ENCODE measurements around the gene GNL3L. TPM values are rescaled to one million over a fixed set of nuclear protein-coding genes. Genes with fewer than 3 reads are reported as not detected.
A peak's percentile ranks its signal among the peaks of the same experiment; 100 is the strongest.

The GNL3L gene
- total and polyA plus RNA-seq, 9 of the 15 experiments (the other 6 are each of a cell fraction or from before 2014, with no cell fraction given), result 11.5 to 81.7 (median 37.6) TPM

- no peak for TF ChIP-seq NUFIP1 (IDR thresholded peaks at IDR 0.05; ENCODE audit: partially characterized antibody)
- no peak for TF ChIP-seq ILK (tag; IDR thresholded peaks at IDR 0.05; ENCODE audit: borderline replicate concordance, low read depth)
These were observed at the start of gene GNL3L (continued) for GRCh38 chrX:54529552-54530356.

GRCh38 chrX:54482839-54483593, 47.0 kb upstream of the GNL3L start:
- ChIA-PET CTCF (ENCODE audit: low intra/inter-chr PET ratio) (no interaction called here), POLR2A (no interaction called here)
- Histone ChIP-seq H4K20me1 (replicated peaks; ENCODE audit: control insufficient read depth, insufficient read depth, low read length) (no peaks in the 10 kb centered on the region), H3K9me3 (replicated peaks; ENCODE audit: control insufficient read depth, insufficient read depth, low read depth, low read length) (no peaks in the 10 kb centered on the region), H3K4me3 (no peak overlapping the region), H3K27ac (ENCODE audit: extremely low read depth, low read depth, low read length) (no peak overlapping the region), H3K27me3 (ENCODE audit: control insufficient read depth in 2 of 2, insufficient read depth in 2 of 2, low read length in 2 of 2) (no peaks in the 10 kb centered on the region; a peak in 1 of 5 replicates), H3K36me3 (ENCODE audit: control insufficient read depth, insufficient read depth, low read length) (no peaks in the 10 kb centered on the region), H3K9me1 (ENCODE audit: control insufficient read depth, insufficient read depth, low read length) (no peaks in the 10 kb centered on the region), H3K4me2 (ENCODE audit: insufficient read depth, low read length) (no peak overlapping the region), H3K9ac (ENCODE audit: insufficient read depth in 1 of 2, low read depth in 2 of 2, low read length in 2 of 2) (no peak overlapping the region), H2AFZ (ENCODE audit: low read depth, low read length) (no peak overlapping the region), H3K79me2 (ENCODE audit: control insufficient read depth, insufficient read depth, low read length) (no peaks in the 10 kb centered on the region), H3K4me1 (replicated peaks in 1 of 2; ENCODE audit: control insufficient read depth in 2 of 2, insufficient read depth in 2 of 2, low read length in 2 of 2) (peaks cover 0 to 3% of the 10 kb centered on the region in 2 experiments; a peak in 2 of 5 replicates)
- WGBS (ENCODE audit: insufficient coverage, low coverage, missing lambda C conversion rate), result 16% methylated on average over 10 of the region's 21 CpGs
- no peak for ATAC-seq
- FAIRE-seq, result no peak
- in situ Hi-C loops (cut with MboI) (no loop called here), intact Hi-C loops (cut with micrococcal nuclease) (no loop called here)
- no peak for DNase-seq (ENCODE audit: extremely low read depth in 1 of 4, low spot score in 3 of 4)
- BruUV-seq (replicated peaks), result no TSS peak
- TF ChIP-seq TCF7 (IDR thresholded peaks at IDR 0.05; ENCODE audit: borderline replicate concordance) (no peak), CBFA2T2 (conservative IDR thresholded peaks at IDR 0.05) (0 out of 2 replicates have a peak, but pooled peaks have one; percentile 2), POLR2G (IDR thresholded peaks at IDR 0.05; ENCODE audit: low read depth, low read length) (no peak), ZFP36 (IDR thresholded peaks at IDR 0.05; ENCODE audit: low read depth, low read length, partially characterized antibody) (no peak), BDP1 (IDR thresholded peaks at IDR 0.05; ENCODE audit: insufficient read depth, insufficient read length) (no peak), EP400 (IDR thresholded peaks at IDR 0.05) (no peak), RAD51 (IDR thresholded peaks at IDR 0.05; ENCODE audit: borderline replicate concordance, low read depth) (peak; percentile 31; the same call in 1 of the 2 replicates), CBX3 (IDR thresholded peaks at IDR 0.05; ENCODE audit: borderline replicate concordance in 1 of 2, low read length in 2 of 2) (no peak), SRSF7 (optimal IDR thresholded peaks at IDR 0.05; ENCODE audit: low read depth, low read length) (no peak)
- TF ChIP-seq, protein P1, sequence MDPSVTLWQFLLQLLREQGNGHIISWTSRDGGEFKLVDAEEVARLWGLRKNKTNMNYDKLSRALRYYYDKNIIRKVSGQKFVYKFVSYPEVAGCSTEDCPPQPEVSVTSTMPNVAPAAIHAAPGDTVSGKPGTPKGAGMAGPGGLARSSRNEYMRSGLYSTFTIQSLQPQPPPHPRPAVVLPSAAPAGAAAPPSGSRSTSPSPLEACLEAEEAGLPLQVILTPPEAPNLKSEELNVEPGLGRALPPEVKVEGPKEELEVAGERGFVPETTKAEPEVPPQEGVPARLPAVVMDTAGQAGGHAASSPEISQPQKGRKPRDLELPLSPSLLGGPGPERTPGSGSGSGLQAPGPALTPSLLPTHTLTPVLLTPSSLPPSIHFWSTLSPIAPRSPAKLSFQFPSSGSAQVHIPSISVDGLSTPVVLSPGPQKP (CRISPR knock-in tag; IDR thresholded peaks at IDR 0.05), result no peak
- TF ChIP-seq, protein P2, sequence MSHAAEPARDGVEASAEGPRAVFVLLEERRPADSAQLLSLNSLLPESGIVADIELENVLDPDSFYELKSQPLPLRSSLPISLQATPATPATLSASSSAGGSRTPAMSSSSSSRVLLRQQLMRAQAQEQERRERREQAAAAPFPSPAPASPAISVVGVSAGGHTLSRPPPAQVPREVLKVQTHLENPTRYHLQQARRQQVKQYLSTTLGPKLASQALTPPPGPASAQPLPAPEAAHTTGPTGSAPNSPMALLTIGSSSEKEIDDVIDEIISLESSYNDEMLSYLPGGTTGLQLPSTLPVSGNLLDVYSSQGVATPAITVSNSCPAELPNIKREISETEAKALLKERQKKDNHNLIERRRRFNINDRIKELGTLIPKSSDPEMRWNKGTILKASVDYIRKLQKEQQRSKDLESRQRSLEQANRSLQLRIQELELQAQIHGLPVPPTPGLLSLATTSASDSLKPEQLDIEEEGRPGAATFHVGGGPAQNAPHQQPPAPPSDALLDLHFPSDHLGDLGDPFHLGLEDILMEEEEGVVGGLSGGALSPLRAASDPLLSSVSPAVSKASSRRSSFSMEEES (CRISPR knock-in tag; IDR thresholded peaks at IDR 0.05), result peak; percentile 63
- TF ChIP-seq, protein P3, sequence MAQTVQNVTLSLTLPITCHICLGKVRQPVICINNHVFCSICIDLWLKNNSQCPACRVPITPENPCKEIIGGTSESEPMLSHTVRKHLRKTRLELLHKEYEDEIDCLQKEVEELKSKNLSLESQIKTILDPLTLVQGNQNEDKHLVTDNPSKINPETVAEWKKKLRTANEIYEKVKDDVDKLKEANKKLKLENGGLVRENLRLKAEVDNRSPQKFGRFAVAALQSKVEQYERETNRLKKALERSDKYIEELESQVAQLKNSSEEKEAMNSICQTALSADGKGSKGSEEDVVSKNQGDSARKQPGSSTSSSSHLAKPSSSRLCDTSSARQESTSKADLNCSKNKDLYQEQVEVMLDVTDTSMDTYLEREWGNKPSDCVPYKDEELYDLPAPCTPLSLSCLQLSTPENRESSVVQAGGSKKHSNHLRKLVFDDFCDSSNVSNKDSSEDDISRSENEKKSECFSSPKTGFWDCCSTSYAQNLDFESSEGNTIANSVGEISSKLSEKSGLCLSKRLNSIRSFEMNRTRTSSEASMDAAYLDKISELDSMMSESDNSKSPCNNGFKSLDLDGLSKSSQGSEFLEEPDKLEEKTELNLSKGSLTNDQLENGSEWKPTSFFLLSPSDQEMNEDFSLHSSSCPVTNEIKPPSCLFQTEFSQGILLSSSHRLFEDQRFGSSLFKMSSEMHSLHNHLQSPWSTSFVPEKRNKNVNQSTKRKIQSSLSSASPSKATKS (CRISPR knock-in tag; IDR thresholded peaks at IDR 0.05), result no peak
